Measurements from ENCODE around the gene SV2A.

The SV2A gene

DNA sequence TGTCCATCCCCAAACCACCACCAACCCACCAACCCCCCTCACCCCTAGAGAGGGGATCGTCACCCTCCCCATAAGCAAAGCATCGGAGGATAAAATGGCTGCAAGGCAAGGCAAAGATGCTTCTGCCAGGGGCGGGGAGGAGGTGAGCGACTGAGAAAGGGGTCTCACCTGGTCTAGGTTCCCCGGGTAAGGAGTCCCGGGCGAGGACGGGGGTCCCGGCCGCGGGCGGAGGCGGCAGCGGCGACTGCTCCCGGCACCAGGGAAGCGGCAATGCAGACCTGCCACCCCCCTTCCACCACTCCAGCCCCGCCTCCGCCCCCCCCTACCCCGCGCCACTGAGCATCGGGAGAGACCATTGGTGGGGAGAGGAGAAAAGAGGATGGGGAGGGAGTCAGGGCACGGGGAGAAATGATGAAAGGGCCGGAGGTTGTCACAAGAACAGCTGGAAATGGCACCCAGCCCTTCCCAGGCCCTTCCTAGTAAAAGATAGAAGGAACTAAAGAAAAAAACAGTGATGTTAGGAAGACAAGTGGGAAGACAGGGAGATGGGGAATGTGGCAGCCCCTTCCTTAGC, at the start of gene SV2A:
Gene SV2A, minus strand, starts transcription at position 274 of the 574 bp plus-strand sequence. CDS start 4,004 bp downstream, outside the sequence.
- DNase-seq (ENCODE audit: low read depth) = no peak
- in situ Hi-C loops (cut with HindIII; ENCODE audit: low sequenced_read_pairs) = no loop called here
- TF ChIP-seq CTCF (IDR thresholded peaks at IDR 0.05; ENCODE audit: low read depth, low read length, missing control alignments) = no peak
- H3K4me3 ChIP-seq (ENCODE audit: low read depth, low read length) = peak within 1 kb of the TSS; percentile 52

- in situ Hi-C loops (cut with HindIII; ENCODE audit: low sequenced_read_pairs) = no loop called here
- H3K4me3 ChIP-seq (ENCODE audit: low read depth, low read length) = no peak overlapping the region
- DNase-seq (ENCODE audit: low read depth) = no peak
- TF ChIP-seq CTCF (IDR thresholded peaks at IDR 0.05; ENCODE audit: low read depth, low read length, missing control alignments) = peak; percentile 2
Observed at GRCh38 chr1:149967041-149967440, 49.4 kb upstream of the SV2A start.

DNA sequence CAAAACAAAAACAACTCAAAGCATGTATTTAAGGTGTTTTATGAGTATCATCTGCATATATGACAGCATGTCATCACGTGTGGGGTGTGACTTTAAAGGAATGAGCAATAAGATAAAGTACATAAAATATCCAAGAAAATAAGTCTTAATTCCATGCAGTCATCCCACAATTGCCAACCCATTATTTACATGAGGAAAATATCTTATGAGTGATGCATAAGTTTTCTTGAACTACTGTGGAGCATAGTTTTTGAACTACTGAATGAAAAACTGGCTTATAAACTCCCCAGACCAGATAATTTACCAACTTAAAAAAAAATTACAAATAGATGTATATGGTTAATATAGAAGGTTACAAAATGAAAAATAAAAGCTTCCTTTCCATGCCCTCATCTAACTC, 48.8 kb upstream of the SV2A start:
- DNase-seq (ENCODE audit: low read depth) = no peak
- H3K4me3 ChIP-seq (ENCODE audit: low read depth, low read length) = no peak overlapping the region
- in situ Hi-C loops (cut with HindIII; ENCODE audit: low sequenced_read_pairs) = no loop called here
- TF ChIP-seq CTCF (IDR thresholded peaks at IDR 0.05; ENCODE audit: low read depth, low read length, missing control alignments) = no peak

- in situ Hi-C loops (cut with HindIII; ENCODE audit: low sequenced_read_pairs) = no loop called here
Observed at GRCh38 chr1:149965440-149965839, 47.8 kb upstream of the SV2A start.

DNA sequence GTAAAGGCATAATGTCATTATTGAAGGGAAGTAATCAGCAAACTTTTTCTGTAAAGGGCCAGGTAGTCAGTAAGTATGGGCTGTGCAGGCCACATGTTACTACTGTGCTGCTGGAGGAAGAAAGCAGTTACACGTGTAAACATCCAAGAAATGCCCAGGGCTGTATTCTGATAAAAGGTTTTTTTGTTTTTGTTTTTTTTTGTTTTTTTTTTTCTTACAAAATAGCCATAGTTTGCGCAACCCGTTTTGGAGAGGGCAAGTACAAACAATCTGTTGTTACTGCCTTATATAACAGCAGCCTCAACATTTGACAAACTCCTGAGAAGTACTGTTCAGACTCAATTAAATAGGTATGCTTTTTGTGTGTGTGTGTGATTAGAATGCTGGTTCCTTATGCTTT, 45.7 kb upstream of the SV2A start:
- TF ChIP-seq CTCF (IDR thresholded peaks at IDR 0.05; ENCODE audit: low read depth, low read length, missing control alignments) = no peak
- no peak for DNase-seq (ENCODE audit: low read depth)
- in situ Hi-C loops (cut with HindIII; ENCODE audit: low sequenced_read_pairs) = no loop called here
- no peak overlapping the region for H3K4me3 ChIP-seq (ENCODE audit: low read depth, low read length)

More at GRCh38 chr1:149965440-149965839, 47.8 kb upstream of the SV2A start:
- no peak for DNase-seq (ENCODE audit: low read depth)
- TF ChIP-seq CTCF (IDR thresholded peaks at IDR 0.05; ENCODE audit: low read depth, low read length, missing control alignments) = no peak
- no peak overlapping the region for H3K4me3 ChIP-seq (ENCODE audit: low read depth, low read length)

GRCh38 chr1:149962736-149963135, 45.1 kb upstream of the SV2A start:
- in situ Hi-C loops (cut with HindIII; ENCODE audit: low sequenced_read_pairs) = no loop called here
- no peak overlapping the region for H3K4me3 ChIP-seq (ENCODE audit: low read depth, low read length)
- TF ChIP-seq CTCF (IDR thresholded peaks at IDR 0.05; ENCODE audit: low read depth, low read length, missing control alignments) = no peak
- no peak for DNase-seq (ENCODE audit: low read depth)
